HL-60 (cell line): Measurements from ENCODE around the gene DHRSX.

ENCODE experiments used
- POLR2AphosphoS5 ChIP-seq: IDR thresholded peaks from 2 replicates; pipeline ENCODE4 v1.6.1; 2012; ENCODE audit warnings: low read depth
- TF ChIP-seq, protein P1 (sequence below): IDR thresholded peaks from one replicate; pipeline ENCODE4 v1.5.1; 2011; ENCODE audit warnings: low read length, control low read depth, inconsistent platforms; ENCODE audit not compliant: insufficient read depth

DNA sequence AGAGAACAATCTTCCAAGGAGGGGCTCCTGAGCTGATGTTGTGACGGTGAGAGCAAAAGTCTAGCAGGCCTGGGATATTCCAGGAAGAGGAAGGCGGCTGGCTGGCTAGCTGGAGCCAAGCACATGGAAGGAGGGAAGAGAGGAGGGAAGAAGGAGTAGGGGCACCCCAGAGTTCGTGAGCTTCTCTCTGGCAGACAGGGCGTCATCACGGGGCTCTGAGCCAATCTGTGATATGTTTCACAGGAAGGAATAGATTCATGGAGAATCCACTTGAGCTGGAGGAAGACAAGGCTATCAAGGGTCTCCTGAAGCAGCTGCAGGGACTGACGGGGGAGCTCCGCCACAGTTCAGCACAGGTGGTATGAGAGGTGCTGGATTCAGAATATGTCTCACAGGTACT, 73.6 kb downstream of the DHRSX start:
- TF ChIP-seq POLR2AphosphoS5 = no peak
- TF ChIP-seq, protein P1, sequence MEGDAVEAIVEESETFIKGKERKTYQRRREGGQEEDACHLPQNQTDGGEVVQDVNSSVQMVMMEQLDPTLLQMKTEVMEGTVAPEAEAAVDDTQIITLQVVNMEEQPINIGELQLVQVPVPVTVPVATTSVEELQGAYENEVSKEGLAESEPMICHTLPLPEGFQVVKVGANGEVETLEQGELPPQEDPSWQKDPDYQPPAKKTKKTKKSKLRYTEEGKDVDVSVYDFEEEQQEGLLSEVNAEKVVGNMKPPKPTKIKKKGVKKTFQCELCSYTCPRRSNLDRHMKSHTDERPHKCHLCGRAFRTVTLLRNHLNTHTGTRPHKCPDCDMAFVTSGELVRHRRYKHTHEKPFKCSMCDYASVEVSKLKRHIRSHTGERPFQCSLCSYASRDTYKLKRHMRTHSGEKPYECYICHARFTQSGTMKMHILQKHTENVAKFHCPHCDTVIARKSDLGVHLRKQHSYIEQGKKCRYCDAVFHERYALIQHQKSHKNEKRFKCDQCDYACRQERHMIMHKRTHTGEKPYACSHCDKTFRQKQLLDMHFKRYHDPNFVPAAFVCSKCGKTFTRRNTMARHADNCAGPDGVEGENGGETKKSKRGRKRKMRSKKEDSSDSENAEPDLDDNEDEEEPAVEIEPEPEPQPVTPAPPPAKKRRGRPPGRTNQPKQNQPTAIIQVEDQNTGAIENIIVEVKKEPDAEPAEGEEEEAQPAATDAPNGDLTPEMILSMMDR = no peak
